ENCODE measurements around the gene SLC29A2. TPM values are rescaled to one million over a fixed set of nuclear protein-coding genes. Genes with fewer than 3 reads are reported as not detected.

The SLC29A2 gene
- polyA plus RNA-seq, 3 donors: 0.11 to 1.3 TPM; not detected in 1

DNA sequence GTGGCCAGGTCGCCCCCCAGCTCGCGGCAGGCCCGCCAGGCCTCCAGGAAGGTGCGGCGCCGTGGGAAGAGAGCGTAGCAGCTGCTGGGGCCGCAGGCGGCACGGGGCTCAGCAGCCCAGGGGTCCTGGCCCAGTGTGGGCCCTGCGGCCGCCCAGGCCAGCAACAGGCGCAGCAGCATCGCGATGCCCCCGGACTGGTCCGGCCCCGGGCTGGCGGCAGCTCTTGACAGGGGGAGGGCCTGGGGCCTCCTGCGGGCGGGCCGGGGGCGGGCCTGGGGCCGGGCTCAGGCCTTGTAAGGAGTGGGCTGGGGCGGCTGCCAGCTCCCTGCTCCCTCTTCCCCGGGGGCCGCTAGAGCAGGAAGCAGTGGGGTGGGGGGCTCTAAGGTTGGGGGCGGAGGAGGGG, 54.7 kb downstream of the SLC29A2 start, which contains the start of gene CD248:
TSS of gene CD248 (minus strand) at position 196 of the 403 bp plus-strand sequence. CDS start at position 179, 17 bp downstream.
- no peaks in the 10 kb centered on the region for H4K20me1 ChIP-seq (ENCODE audit: insufficient read depth, low read length)
- no peaks in the 10 kb centered on the region for H3K9me3 ChIP-seq (replicated peaks in 1 of 2; ENCODE audit: control insufficient read depth in 1 of 2, insufficient read depth in 1 of 2, low read length in 2 of 2)
- Mint-ChIP-seq H3K27ac (peak within 1 kb of the TSS; percentile 88 to 96 (median 94)), H3K27me3 (ENCODE audit: low read depth in 3 of 3) (peaks cover 0 to 16% (median 13%) of the 10 kb centered on the region in 3 donors), H3K4me3 (peak within 1 kb of the TSS; percentile 39 to 69), H3K9me3 (peaks cover 0 to 9% (median 3%) of the 10 kb centered on the region in 7 donors), H3K36me3 (peaks cover 0 to 2% of the 10 kb centered on the region in 2 donors), H3K4me1 (peaks cover 45% of the 10 kb centered on the region)
- 15% methylated on average over 23 of the region's 29 CpGs for WGBS (ENCODE audit: insufficient coverage)
- TF ChIP-seq CTCF (IDR thresholded peaks at IDR 0.05): no peak
- no peaks in the 10 kb centered on the region for H3K79me2 ChIP-seq (ENCODE audit: insufficient read depth, low read length)
- no peaks in the 10 kb centered on the region for H3K27me3 ChIP-seq (ENCODE audit: control insufficient read depth in 2 of 2, insufficient read depth in 2 of 2, low read length in 2 of 2)
- H3K9ac ChIP-seq (ENCODE audit: insufficient read depth, low read length, poor library complexity, severe bottlenecking): peak within 1 kb of the TSS; percentile 24
- peak within 1 kb of the TSS in 1 of 3 experiments; percentile 44 for H3K4me3 ChIP-seq (replicated peaks in 1 of 3; ENCODE audit: low read depth in 2 of 3, low read length in 3 of 3)
- intact Hi-C loops (cut with micrococcal nuclease): loop anchor here in 1 of 2 donors (10.0 kb wide), 1 partner anchor 68 kb away; no protein-coding TSS in a partner anchor
- DNase-seq: no peak
- H3K4me1 ChIP-seq (ENCODE audit: control insufficient read depth in 1 of 2, insufficient read depth in 2 of 2, low read length in 2 of 2): peaks cover 50 to 60% of the 10 kb centered on the region in 2 donors
- peak within 1 kb of the TSS; percentile 53 for H2AFZ ChIP-seq (ENCODE audit: insufficient read depth, low read depth, low read length, poor library complexity, severe bottlenecking)
- H3K27ac ChIP-seq (ENCODE audit: low read depth in 1 of 2, low read length in 2 of 2): peak within 1 kb of the TSS; percentile 79 to 83
- no peaks in the 10 kb centered on the region for H3K36me3 ChIP-seq (replicated peaks in 1 of 2; ENCODE audit: control insufficient read depth in 1 of 2, insufficient read depth in 2 of 2, low read length in 2 of 2)
- H3K4me2 ChIP-seq (replicated peaks; ENCODE audit: extremely low read depth, low read length, poor library complexity, severe bottlenecking): peak within 1 kb of the TSS; percentile 58

DNA sequence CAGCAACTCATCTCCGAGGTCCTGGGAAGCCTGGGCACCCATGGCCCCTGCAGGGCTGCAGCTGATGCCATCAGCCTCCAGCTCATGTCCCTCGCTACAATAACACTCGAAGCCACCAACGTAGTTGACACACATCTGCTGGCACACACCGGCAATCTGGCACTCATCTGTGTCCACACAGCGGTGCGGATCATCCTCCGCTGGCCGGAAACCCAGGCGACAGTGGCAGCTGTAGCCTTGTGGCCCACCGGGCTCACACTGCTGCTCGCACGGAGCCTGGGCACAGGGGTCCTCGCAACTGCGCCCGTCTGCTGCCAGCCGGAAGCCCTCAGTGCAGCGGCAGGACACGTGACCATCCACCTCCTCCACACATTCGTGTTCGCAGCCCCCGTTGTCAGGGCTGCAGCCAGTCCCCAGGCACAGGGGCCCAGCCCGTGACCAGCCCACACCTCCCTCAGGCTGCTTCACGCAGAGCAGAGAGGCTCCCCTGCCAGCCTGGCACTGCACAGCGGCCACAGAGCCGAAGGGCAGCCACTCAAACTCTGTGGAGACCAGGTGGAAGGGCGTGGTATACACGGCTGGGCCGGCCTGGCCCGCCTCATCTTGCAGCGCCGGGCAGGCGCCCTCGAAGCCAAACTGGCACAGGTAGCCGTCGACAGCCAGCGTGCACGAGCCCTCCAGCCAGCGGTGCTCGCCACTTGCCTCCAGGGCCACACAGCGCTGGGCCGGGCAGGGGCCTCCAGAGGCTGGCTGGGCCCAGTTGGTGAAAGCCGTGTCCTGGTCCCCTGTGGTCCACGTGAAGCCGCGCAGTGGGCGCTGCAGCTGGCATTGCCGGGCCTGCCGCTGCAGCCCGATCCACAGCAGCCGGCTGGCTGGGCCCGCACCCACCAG, 55.4 kb downstream of the SLC29A2 start:
- Mint-ChIP-seq H3K9me3 (peaks cover 0 to 7% (median 3%) of the 10 kb centered on the region in 7 donors), H3K4me1 (peaks cover 48% of the 10 kb centered on the region), H3K4me3 (peak overlapping the region in 1 of 2 donors; percentile 26), H3K27me3 (ENCODE audit: low read depth in 3 of 3) (peaks cover 0 to 16% (median 13%) of the 10 kb centered on the region in 3 donors), H3K36me3 (peaks cover 0 to 2% of the 10 kb centered on the region in 2 donors), H3K27ac (no peak overlapping the region)
- H3K9ac ChIP-seq (ENCODE audit: insufficient read depth, low read length, poor library complexity, severe bottlenecking): no peak overlapping the region
- intact Hi-C loops (cut with micrococcal nuclease): loop anchor here in 1 of 2 donors (10.0 kb wide), 1 partner anchor 69 kb away; no protein-coding TSS in a partner anchor
- H2AFZ ChIP-seq (ENCODE audit: insufficient read depth, low read depth, low read length, poor library complexity, severe bottlenecking): no peak overlapping the region
- H3K4me2 ChIP-seq (replicated peaks; ENCODE audit: extremely low read depth, low read length, poor library complexity, severe bottlenecking): peak overlapping the region; percentile 58
- H3K27me3 ChIP-seq (ENCODE audit: control insufficient read depth in 2 of 2, insufficient read depth in 2 of 2, low read length in 2 of 2): no peaks in the 10 kb centered on the region
- no peak for TF ChIP-seq CTCF (IDR thresholded peaks at IDR 0.05)
- DNase-seq: no peak
- no peaks in the 10 kb centered on the region for H4K20me1 ChIP-seq (ENCODE audit: insufficient read depth, low read length)
- no peaks in the 10 kb centered on the region for H3K79me2 ChIP-seq (ENCODE audit: insufficient read depth, low read length)
- 92% methylated on average over 48 of the region's 52 CpGs for WGBS (ENCODE audit: insufficient coverage)
- H3K4me1 ChIP-seq (ENCODE audit: control insufficient read depth in 1 of 2, insufficient read depth in 2 of 2, low read length in 2 of 2): peaks cover 55 to 66% of the 10 kb centered on the region in 2 donors
- no peak overlapping the region for H3K4me3 ChIP-seq (replicated peaks in 1 of 3; ENCODE audit: low read depth in 2 of 3, low read length in 3 of 3)
- no peaks in the 10 kb centered on the region for H3K36me3 ChIP-seq (replicated peaks in 1 of 2; ENCODE audit: control insufficient read depth in 1 of 2, insufficient read depth in 2 of 2, low read length in 2 of 2)
- H3K9me3 ChIP-seq (replicated peaks in 1 of 2; ENCODE audit: control insufficient read depth in 1 of 2, insufficient read depth in 1 of 2, low read length in 2 of 2): no peaks in the 10 kb centered on the region
- H3K27ac ChIP-seq (ENCODE audit: low read depth in 1 of 2, low read length in 2 of 2): no peak overlapping the region

All from CD14-positive monocyte (primary cell).